GM12891 (cell line): ENCODE data around the gene ORM1.

ENCODE experiments used
- POLR2A ChIP-seq: IDR thresholded peaks from 2 replicates; pipeline ENCODE4 v1.6.1; 2011; ENCODE audit warnings: low read depth, low read length, control low read depth
- SPI1 ChIP-seq: IDR thresholded peaks from 2 replicates; pipeline ENCODE4 v1.6.1; 2011; ENCODE audit warnings: low read depth, low read length, control low read depth
- TAF1 ChIP-seq: IDR thresholded peaks from 2 replicates; pipeline ENCODE4 v1.6.1; 2011; ENCODE audit warnings: low read depth, low read length, control low read depth

GRCh38 chr9:114308361-114308950 is 14.4 kb upstream of the ORM1 start:
- TF ChIP-seq POLR2A (no peak), TAF1 (no peak), SPI1 (no peak)
